Gastrocnemius medialis (tissue), 4 donors: ENCODE measurements around the gene VAMP5.

Experiments
- POLR2A ChIP-seq, 2 donors: fragments of 450-650 bp; IDR thresholded peaks; one replicate each; pipeline ENCODE4 v1.6.1; 2017; ENCODE audit warnings: antibody characterized with exemption in 2 of 2, mild to moderate bottlenecking in 2 of 2, moderate library complexity in 2 of 2
- TF ChIP-seq, protein P1 (sequence below), 5 experiments: fragments of 450-650 bp in 3 of 5; fragments of 200-600 bp in 2 of 5; sonication (generic) in 2 of 5; IDR thresholded peaks in 4 of 5; conservative IDR thresholded peaks in 1 of 5; 1 replicate in 4 of 5; 2 replicates in 1 of 5; pipeline ENCODE4 v1.5.1; 2016 to 2019; ENCODE audit warnings: antibody characterized with exemption in 5 of 5, mild to moderate bottlenecking in 3 of 5, moderate library complexity in 3 of 5

DNA sequence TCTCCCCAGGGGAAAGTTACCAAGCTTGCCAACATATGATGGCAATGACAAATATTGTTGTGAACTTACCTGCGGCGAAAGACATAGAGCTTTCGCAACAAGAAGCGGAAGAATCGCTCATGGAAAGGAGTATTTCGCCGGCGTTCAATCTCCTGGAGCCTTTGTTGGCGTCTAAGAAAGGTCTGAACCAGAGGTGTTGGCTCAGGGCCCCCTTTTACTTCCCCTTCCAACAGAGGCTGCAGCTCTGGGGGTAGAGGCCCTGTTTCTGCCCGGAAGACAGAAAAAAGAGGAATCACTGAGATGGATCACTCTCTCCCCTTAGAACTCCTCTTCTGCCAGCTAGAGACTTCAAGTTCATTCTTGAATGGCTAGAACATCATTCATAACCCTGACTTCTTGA, 33.7 kb upstream of the VAMP5 start:
- TF ChIP-seq, protein P1, sequence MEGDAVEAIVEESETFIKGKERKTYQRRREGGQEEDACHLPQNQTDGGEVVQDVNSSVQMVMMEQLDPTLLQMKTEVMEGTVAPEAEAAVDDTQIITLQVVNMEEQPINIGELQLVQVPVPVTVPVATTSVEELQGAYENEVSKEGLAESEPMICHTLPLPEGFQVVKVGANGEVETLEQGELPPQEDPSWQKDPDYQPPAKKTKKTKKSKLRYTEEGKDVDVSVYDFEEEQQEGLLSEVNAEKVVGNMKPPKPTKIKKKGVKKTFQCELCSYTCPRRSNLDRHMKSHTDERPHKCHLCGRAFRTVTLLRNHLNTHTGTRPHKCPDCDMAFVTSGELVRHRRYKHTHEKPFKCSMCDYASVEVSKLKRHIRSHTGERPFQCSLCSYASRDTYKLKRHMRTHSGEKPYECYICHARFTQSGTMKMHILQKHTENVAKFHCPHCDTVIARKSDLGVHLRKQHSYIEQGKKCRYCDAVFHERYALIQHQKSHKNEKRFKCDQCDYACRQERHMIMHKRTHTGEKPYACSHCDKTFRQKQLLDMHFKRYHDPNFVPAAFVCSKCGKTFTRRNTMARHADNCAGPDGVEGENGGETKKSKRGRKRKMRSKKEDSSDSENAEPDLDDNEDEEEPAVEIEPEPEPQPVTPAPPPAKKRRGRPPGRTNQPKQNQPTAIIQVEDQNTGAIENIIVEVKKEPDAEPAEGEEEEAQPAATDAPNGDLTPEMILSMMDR (IDR thresholded peaks at IDR 0.05 in 4 of 5, conservative IDR thresholded peaks at IDR 0.05 in 1 of 5), result no peak
- no peak for TF ChIP-seq POLR2A (IDR thresholded peaks at IDR 0.05)
